Prostate gland (tissue), 2 donors: ENCODE measurements around the gene CLEC4A.

ENCODE experiments used
- CTCF ChIP-seq, 4 experiments: fragments of 200-600 bp in 2 of 4; fragments of 450-650 bp in 2 of 4; sonication (generic) in 2 of 4; IDR thresholded peaks; 1 replicate in 3 of 4; 2 replicates in 1 of 4; pipeline ENCODE4 v1.5.1; 2016 to 2019; ENCODE audit warnings: antibody characterized with exemption in 4 of 4, mild to moderate bottlenecking in 2 of 4, moderate library complexity in 2 of 4
- POLR2A ChIP-seq: fragments of 450-650 bp; IDR thresholded peaks from one replicate; pipeline ENCODE4 v1.6.1; 2016; ENCODE audit warnings: antibody characterized with exemption, mild to moderate bottlenecking

GRCh38 chr12:8120072-8120713, 3.2 kb upstream of the CLEC4A start:
- no peak for TF ChIP-seq POLR2A
- no peak for TF ChIP-seq CTCF (IDR thresholded peaks at IDR 0.05)
